NK-92 (cell line): ENCODE measurements around the gene GIGYF1.

ENCODE experiments used
- DNase-seq: peaks from one replicate; lab custom pipeline; 2025; ENCODE audit not compliant: unreplicated experiment; lab: John Stamatoyannopoulos, UW

Gene GIGYF1

GRCh38 chr7:100632951-100633717 lies 60.9 kb downstream of the GIGYF1 start:
- DNase-seq: no peak

- no peak for DNase-seq
Observed at GRCh38 chr7:100630066-100630465, 64.0 kb downstream of the GIGYF1 start.
